ENCODE results near the gene RSBN1L. TPM values are rescaled to one million over a fixed set of nuclear protein-coding genes. Genes with fewer than 3 reads are reported as not detected.

RSBN1L gene
- polyA plus RNA-seq, 1 of the 3 experiments (the other 2 are of a cell fraction), result 6.5 TPM

DNA sequence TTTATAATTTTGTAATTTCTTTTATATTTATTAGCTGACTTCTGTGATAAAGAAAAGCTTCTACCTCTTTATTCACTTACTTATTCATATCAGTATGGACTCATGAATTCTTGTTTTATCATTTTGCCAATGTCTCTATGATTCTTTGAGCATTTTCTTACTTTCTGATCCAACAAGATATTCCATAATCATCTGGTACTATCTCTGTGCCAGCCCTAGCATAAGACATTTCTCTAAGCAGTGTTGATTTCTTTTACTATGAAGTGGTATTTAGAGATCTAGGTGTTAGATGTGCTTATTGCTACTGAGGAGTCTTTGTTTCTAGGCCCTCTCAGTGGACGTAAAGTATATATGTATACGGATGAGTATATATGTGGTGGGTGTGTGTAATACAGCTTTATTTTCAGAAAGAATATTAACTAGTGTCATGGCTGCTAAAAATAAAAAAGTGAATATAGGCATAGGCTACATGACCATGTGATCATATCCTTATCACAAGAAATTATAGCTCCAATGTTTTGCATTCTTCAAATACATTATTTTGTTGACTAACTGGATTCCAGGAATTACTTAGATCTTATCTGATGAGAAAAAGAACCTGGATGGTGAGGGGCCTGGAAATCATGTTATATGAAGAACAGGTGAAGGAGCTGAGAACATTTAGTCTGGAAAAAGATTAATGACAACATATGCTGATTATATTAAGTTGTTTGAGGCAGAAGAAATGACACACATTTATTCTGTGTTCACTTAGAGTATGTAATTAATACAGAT lies 115.4 kb downstream of the RSBN1L start:
- Histone ChIP-seq H2AFZ (ENCODE audit: low read depth) (no peak overlapping the region), H3K27ac (ENCODE audit: low read depth in 2 of 2, low read length in 1 of 2) (peak overlapping the region; percentile 50 to 80; a peak in 3 of 4 replicates), H3K9me2 (no peaks in the 10 kb centered on the region), H3K4me2 (peak overlapping the region; percentile 41), H3F3A (replicated peaks; ENCODE audit: insufficient read depth) (peaks cover 24% of the 10 kb centered on the region), H3K36me3 (replicated peaks in 1 of 2; ENCODE audit: control insufficient read depth in 1 of 2, insufficient read depth in 2 of 2, low read length in 1 of 2) (peaks cover 0 to 8% of the 10 kb centered on the region in 2 experiments), H3K79me2 (ENCODE audit: insufficient read depth) (peaks cover 92% of the 10 kb centered on the region), H3K9me3 (peaks cover 19% of the 10 kb centered on the region), H3K4me1 (ENCODE audit: control insufficient read depth in 1 of 2, insufficient read depth in 2 of 2, low read depth in 1 of 2, low read length in 1 of 2) (peaks cover 4 to 14% of the 10 kb centered on the region in 2 experiments; a peak in 2 of 4 replicates), H3K4me3 (ENCODE audit: low read depth in 2 of 2, low read length in 1 of 2) (no peak overlapping the region), H3K9ac (peak overlapping the region; percentile 26; the same call in 1 of the 2 replicates), H4K20me1 (ENCODE audit: insufficient read depth) (peaks cover 4% of the 10 kb centered on the region; the same call in 1 of the 2 replicates), H3K27me3 (ENCODE audit: insufficient read depth) (no peaks in the 10 kb centered on the region)
- POLR2A ChIA-PET, result no interaction called here
- 79% methylated on average over 2 of the region's 2 CpGs for WGBS (ENCODE audit: low lambda C conversion rate)
- TF ChIP-seq RFX5 (IDR thresholded peaks at IDR 0.05; ENCODE audit: low read length) (no peak), TEAD4 (IDR thresholded peaks at IDR 0.05; ENCODE audit: borderline replicate concordance, insufficient read depth) (peak; percentile 61; the same call in 1 of the 2 replicates), RXRA (IDR thresholded peaks at IDR 0.05; ENCODE audit: borderline replicate concordance, low read depth) (no peak), JUND (IDR thresholded peaks at IDR 0.05) (peak; percentile 56), CHD2 (IDR thresholded peaks at IDR 0.05; ENCODE audit: low read length, partially characterized antibody) (no peak), YY1 (IDR thresholded peaks at IDR 0.05; ENCODE audit: low read depth) (no peak), FOXM1 (IDR thresholded peaks at IDR 0.05; ENCODE audit: low read depth) (no peak), TCF12 (IDR thresholded peaks at IDR 0.05) (peak; percentile 64), TAF1 (IDR thresholded peaks at IDR 0.05; ENCODE audit: borderline replicate concordance, low read depth, low read length) (no peak), NFIC (IDR thresholded peaks at IDR 0.05; ENCODE audit: borderline replicate concordance) (peak; percentile 22; the same call in 1 of the 2 replicates), POLR2AphosphoS5 (IDR thresholded peaks at IDR 0.05; ENCODE audit: low read depth, low read length) (no peak), GATA2 (CRISPR knock-in tag; IDR thresholded peaks at IDR 0.05) (no peak)
- TF ChIP-seq, protein P1, sequence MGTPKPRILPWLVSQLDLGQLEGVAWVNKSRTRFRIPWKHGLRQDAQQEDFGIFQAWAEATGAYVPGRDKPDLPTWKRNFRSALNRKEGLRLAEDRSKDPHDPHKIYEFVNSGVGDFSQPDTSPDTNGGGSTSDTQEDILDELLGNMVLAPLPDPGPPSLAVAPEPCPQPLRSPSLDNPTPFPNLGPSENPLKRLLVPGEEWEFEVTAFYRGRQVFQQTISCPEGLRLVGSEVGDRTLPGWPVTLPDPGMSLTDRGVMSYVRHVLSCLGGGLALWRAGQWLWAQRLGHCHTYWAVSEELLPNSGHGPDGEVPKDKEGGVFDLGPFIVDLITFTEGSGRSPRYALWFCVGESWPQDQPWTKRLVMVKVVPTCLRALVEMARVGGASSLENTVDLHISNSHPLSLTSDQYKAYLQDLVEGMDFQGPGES (IDR thresholded peaks at IDR 0.05; ENCODE audit: low read depth, low read length), result no peak
- TF ChIP-seq, protein P2, sequence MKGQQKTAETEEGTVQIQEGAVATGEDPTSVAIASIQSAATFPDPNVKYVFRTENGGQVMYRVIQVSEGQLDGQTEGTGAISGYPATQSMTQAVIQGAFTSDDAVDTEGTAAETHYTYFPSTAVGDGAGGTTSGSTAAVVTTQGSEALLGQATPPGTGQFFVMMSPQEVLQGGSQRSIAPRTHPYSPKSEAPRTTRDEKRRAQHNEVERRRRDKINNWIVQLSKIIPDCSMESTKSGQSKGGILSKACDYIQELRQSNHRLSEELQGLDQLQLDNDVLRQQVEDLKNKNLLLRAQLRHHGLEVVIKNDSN (IDR thresholded peaks at IDR 0.05; ENCODE audit: borderline replicate concordance, low read depth), result peak; percentile 69
- TF ChIP-seq, protein P3, sequence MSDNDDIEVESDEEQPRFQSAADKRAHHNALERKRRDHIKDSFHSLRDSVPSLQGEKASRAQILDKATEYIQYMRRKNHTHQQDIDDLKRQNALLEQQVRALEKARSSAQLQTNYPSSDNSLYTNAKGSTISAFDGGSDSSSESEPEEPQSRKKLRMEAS (IDR thresholded peaks at IDR 0.05; ENCODE audit: low read depth), result 0 out of 2 replicates have a peak, but pooled peaks have one; percentile 12
- TF ChIP-seq, protein P4, sequence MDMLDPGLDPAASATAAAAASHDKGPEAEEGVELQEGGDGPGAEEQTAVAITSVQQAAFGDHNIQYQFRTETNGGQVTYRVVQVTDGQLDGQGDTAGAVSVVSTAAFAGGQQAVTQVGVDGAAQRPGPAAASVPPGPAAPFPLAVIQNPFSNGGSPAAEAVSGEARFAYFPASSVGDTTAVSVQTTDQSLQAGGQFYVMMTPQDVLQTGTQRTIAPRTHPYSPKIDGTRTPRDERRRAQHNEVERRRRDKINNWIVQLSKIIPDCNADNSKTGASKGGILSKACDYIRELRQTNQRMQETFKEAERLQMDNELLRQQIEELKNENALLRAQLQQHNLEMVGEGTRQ (IDR thresholded peaks at IDR 0.05; ENCODE audit: borderline replicate concordance, low read depth, low read length), result no peak
- DNase-seq, result no peak
- CTCF ChIA-PET, result interaction anchor here (1.0 to 1.2 kb wide), 3 partner anchors 32 to 112 kb away, joined by 3 read pairs; no protein-coding TSS in a partner anchor
